Stimulated activated CD4-positive, alpha-beta T cell treated with anti-CD3 and anti-CD28 coated beads, Interleukin-12 subunit alpha, Interleukin-12 subunit beta, amount 100 ng/mL, for 4 hours (primary cell): ENCODE data around the gene RBFA.
"Not testable (repeated sequence)": the region's sequence is repeated elsewhere in the genome, so short reads cannot be mapped to it uniquely, and the experiment has no call there.

ENCODE experiments used
- DNase-seq: peaks from one replicate; pipeline ENCODE4 v3.0.0-alpha.2; 2020

Gene RBFA

DNA sequence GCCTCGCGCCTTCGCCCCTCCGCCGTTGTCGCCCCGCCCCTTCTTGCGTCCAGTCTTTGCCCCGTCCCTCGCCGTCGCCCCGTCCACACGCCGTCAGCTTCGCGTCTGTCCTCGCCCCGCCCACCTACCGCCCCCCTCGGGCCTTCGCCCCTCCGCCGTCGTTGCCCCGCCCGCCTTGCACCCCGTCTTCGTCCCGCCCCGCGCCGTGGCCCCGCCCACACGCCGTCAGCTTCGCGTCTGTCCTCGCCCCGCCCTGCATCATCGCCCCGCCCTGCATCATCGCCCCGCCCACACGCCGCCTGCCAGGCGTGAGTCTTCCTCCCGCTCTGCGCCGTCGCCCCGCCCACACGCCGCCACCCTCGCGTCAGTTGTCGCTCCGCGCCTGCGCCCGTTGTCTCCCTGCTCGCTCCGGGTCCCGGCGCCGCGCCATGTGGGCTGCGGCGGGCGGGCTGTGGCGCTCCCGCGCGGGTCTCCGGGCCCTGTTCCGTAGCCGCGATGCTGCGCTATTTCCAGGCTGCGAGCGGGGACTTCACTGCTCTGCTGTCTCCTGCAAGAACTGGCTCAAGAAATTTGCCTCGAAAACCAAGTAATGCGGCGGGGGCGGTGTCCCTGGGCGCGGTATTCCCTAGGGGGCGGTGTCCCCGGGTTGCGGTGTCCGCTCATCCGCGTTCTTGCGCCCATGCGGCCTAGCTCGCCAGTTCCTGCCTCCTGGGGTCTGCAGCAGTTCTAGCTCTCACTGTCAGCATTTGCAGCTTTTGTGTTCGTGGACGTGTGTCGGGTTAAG lies at the start of gene RBFA:
Gene RBFA (plus strand): TSS at position 367 of the 784 bp plus-strand sequence. CDS start 62 bp downstream, at position 429.
- DNase-seq = peak; percentile 100

DNA sequence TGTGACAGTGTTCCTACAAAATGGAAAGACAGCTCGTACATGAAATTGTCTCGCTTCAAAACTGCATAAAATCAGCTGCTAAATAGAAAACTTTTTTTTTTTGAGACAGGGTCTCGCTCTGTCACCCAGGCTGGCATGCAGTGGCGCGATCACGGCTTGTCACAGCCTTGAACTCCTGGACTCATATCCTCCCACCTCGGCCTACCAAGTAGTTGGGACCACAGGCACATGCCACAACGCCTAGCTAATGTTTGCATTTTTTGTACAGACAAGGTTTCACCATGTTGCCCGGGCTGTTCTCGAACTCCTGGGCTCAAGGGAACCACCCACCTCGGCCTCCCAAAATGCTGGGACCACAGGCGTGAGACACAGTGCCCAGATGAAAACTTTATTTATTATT lies 49.1 kb upstream of the RBFA start:
- DNase-seq = no peak

GRCh38 chr18:79986726-79987125 lies 47.5 kb upstream of the RBFA start:
- DNase-seq = no peak

- no peak for DNase-seq
These were observed 46.7 kb upstream of the RBFA start for GRCh38 chr18:79987566-79987965.

DNA sequence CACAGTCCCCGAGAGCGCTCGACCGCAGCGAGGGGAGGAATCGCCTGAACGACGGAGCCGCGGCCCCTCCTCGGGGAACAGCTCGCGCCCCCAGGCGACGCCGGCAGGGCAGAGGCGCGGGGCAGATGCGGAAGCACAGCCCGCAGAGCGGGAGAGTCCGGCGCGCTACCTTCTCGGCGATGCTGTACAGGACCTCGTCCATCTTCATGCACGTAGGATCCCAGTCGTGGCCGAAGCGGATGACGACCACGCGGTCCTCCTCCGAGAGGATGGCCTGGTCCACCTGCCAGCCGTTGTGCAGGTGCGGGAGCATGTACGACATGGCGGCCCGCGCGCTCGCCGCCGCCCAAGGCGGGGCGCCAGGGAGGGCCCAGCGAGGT lies 46.2 kb upstream of the RBFA start:
- DNase-seq = peak; percentile 48

DNA sequence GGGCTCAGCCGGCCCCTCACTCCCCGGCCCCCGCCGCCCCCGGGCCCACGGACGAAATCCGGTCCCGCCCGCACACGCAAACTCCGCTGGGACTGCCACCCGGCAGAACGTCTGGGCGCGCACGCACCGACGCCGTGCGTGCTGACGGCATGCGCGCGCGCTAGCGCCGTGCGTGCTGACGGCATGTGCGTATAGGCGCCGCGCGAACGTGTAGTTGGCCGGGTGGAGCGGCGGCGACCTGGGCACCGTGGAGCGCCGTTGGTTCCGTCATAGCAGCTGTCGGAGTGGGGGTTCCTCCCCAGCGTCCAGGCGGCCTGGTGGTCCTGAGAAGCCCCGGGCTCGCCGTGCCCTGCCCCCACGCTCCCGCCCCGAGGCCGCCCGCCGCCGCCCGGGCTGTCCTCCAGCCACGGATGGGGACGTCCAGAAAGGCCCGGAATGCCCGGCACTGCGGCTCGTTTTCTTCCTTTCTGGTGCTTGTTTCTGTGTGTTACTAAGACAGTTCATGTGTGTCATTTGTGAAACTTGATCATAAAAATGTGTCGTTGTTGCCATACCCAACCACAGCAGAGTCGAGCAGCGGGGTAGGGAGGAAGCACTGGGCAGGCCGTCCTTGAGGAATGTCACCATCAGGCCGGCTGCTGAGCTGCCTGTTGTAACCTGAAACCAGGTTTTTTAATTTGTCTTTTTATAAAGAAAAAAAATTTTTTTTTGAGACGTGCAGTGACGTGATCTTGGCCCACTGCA lies 45.6 kb upstream of the RBFA start, which contains the start of gene TXNL4A:
Gene TXNL4A (minus strand): TSS at position 113 of the 744 bp plus-strand sequence. CDS start 171 bp downstream, outside the sequence.
- DNase-seq = peak; percentile 82

GRCh38 chr18:79989195-79989497 lies 45.1 kb upstream of the RBFA start:
- no peak for DNase-seq

GRCh38 chr18:79991494-79991893 lies 42.7 kb upstream of the RBFA start:
- no peak for DNase-seq

DNA sequence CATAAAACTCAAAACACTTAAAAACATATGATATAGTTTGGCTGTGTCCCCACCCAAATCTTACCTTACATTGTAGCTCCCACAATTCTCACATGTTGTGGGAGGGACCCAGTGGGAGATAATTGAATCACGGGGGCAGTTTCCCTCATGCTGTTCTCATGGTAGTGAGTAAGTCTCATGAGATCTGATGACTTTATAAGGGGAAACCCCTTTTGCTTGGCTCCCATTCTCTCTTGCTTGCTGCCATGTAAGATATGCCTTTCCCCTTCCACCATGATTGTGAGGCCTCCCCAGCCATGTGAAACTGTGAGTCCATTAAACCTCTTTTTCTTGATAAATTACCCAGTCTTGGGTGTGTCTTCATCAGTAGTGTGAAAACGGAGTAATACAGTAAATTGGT lies 34.5 kb upstream of the RBFA start:
- DNase-seq = not testable (repeated sequence)

DNA sequence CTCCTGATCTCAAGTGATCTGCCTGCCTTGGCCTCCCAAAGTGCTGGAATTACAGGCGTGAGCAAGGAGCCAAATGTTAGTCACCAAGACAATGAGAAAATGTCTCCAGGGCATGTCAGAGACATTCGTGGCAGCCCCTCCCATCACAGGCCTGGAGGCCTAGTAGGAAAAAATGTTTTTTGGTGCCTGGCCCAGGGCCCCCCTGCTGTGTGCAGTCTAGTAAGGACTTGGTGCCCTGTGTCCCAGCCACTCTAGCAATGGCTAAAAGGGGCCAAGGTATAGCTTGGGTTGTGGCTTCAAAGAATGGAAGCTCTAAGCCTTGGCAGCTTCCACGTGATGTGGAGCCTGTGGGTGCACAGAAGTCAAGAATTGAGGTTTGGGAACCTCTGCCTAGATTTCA lies 33.4 kb upstream of the RBFA start:
- DNase-seq = no peak

GRCh38 chr18:80002468-80002867 lies 31.8 kb upstream of the RBFA start:
- no peak for DNase-seq

- no peak for DNase-seq
These were observed 29.5 kb upstream of the RBFA start for GRCh38 chr18:80004600-80005342.

GRCh38 chr18:80006724-80007123 lies 27.5 kb upstream of the RBFA start:
- DNase-seq = no peak

DNA sequence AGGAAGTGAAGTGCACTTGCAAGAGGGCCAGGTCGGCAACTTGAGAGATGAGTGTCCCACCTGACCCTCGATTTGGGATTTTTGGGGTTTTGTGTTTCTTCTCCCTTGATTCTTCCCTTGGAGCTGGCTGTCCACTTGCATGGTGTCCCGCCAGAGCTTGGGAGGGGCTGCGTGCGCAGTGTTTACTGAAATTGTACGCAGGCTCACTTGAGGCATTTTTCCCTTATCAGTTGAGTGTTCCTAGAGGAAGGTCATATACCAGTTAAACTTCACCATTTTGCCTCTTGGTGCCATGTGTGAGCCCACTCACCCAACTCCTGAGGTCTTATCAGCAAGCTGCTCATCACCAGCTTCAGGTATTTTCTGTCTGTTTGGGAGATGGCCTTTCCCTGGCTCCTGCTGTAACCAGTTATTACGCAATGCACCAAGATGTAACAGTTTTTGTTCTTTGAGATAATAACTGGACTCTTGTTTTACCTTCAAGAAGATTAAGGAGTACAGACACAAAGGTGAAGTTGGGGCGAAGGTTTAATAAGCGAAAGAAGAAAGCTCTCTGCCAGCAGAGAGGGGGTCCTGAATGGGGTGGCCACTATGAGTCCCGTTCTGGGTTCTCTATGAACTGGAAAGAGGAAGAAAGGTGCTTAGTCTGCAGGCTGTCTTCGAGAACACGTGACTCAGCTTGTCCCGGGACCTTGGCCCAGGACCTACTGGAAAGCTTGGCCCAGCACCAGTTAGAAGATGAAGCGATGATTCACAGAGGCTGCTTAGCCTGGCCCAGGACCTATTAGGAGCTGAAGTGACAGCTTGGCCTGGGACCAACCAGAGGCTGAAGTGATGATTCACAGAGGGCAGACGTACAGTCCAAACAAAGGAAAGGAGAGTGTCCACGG lies 24.3 kb upstream of the RBFA start:
- DNase-seq = no peak

DNA sequence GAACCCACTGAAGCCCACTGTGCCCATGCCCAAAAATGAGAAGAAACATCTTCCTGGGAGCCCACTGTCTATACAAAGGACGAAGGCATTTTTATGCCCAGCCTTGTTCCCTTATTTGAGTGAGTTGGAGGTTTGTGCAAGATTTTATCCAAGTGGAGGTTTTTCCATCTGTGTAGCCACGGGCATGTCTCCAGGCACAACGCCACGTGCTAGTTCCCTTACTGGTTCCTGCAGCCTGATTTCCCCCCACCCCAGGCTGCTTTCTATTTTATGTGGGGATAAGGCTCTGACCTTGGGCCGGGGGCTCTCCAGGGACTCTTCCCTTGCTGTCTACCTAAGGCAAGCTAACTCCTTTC lies 23.7 kb upstream of the RBFA start:
- DNase-seq = no peak

- not testable (repeated sequence) for DNase-seq
These were observed 22.6 kb upstream of the RBFA start for GRCh38 chr18:80011496-80012137.

DNA sequence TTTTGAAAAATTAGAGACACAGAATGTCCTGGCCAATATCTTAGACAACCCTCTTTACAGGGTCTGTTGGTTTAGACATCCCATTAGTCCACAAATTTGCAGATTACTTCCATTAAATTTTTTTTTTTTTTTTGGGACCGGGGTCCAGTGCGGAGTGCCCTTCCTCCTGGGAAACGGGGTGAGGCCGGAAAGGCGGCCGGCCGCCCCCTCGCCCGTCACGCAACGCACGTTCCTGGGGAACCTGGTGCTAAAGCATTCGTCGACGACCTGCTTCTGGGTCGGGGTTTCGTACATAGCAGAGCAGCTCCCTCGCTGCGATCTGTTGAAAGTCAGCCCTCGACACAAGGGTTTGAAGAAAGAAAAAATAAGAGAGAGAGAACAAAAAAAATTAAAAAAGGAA lies 21.5 kb upstream of the RBFA start:
- DNase-seq = no peak

GRCh38 chr18:80022613-80023012 lies 11.6 kb upstream of the RBFA start:
- no peak for DNase-seq

DNA sequence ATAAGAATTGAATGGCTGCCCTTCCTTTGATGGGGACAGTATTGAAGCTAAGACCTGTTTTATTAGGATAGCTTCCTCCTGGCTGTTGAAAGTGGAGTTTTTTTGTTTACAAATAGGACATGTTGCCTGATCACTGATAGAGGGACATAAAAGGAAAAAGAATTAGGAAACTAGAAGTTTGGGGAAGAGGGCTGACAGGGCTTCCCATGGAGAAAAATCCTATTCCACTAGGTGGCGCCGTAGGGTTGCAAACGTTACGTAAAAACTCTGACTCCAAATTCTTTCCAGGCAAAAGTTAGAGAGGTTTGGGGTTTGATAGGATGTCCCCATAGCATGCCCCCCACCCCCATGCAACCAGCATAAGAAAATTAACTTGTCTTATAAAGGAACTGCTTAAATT lies 11.1 kb upstream of the RBFA start:
- no peak for DNase-seq

DNA sequence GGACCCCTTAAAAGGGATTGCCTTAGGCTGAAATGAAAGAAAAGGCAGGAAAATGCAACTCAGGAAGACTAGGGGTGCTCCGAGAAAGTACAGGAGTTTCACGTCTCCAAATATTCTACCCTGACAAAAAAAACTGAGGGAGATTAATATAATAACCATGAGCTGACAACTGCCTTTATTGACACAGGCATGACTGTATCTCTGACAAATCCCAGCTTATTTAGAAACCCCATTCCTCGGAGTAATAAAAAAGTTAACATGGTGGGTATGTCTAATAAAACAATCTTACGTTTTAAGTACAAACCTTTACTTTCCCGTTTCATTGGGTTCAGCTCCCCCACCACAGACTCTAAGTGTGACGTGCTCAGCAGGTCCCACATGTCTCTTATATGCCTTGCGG lies 7.9 kb upstream of the RBFA start:
- no peak for DNase-seq

GRCh38 chr18:80027719-80028118 lies 6.5 kb upstream of the RBFA start:
- not testable (repeated sequence) for DNase-seq

DNA sequence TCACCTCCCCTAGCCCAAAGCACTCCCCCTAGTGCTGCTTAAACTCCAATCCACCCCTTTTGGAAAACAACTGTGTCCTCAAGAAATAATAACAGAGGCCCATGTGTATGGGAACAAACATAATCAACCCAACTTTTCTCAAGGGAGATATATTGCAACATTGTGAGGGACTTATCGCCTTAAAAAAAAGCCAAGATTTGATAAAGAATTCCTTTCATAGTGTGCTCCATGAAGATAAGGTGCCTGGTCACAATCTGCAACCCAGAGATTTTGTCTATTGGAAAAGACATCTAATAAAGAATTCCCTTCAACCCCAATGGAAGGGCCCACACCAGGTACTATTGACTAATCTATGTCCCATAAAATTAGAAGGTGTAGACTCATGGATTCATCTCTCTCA lies 4.5 kb upstream of the RBFA start:
- no peak for DNase-seq
